HepG2 (cell line): ENCODE measurements around the gene NSD1. TPM values are rescaled to one million over a fixed set of nuclear protein-coding genes. Genes with fewer than 3 reads are reported as not detected.
A peak's percentile ranks its signal among the peaks of the same experiment; 100 is the strongest.

Experiments
- CSRNP1 ChIP-seq: sonication (generic); formaldehyde crosslinking; IDR thresholded peaks from 2 replicates; pipeline ENCODE4 v1.8.1; 2023; ENCODE audit warnings: mild to moderate bottlenecking, missing genetic modification reagents
- FOXO1 ChIP-seq: sonication (generic); formaldehyde crosslinking; IDR thresholded peaks from 2 replicates; pipeline ENCODE4 v1.4.0; 2020; ENCODE audit warnings: missing genetic modification reagents
- HMG20B ChIP-seq: conservative IDR thresholded peaks from 2 replicates; pipeline ENCODE4 v1.6.1; 2016; ENCODE audit warnings: missing genetic modification reagents, missing compliant biosample characterization
- KDM5B ChIP-seq: sonication (generic); formaldehyde crosslinking; IDR thresholded peaks from 2 replicates; pipeline ENCODE4 v1.4.0; 2020; ENCODE audit warnings: missing genetic modification reagents, mild to moderate bottlenecking, borderline replicate concordance
- LBX2 ChIP-seq: sonication (generic); formaldehyde crosslinking; IDR thresholded peaks from 2 replicates; pipeline ENCODE4 v1.5.0; 2020; ENCODE audit warnings: missing genetic modification reagents, mild to moderate bottlenecking, borderline replicate concordance
- MEIS1 ChIP-seq: sonication (generic); formaldehyde crosslinking; IDR thresholded peaks from 2 replicates; pipeline ENCODE4 v1.9.0; 2021; ENCODE audit warnings: mild to moderate bottlenecking, missing genetic modification reagents, moderate library complexity, borderline replicate concordance
- NCOA1 ChIP-seq: sonication (generic); formaldehyde crosslinking; IDR thresholded peaks from 2 replicates; pipeline ENCODE4 v1.9.0; 2021; ENCODE audit warnings: missing genetic modification reagents
- NFAT5 ChIP-seq: sonication (generic); formaldehyde crosslinking; IDR thresholded peaks from 2 replicates; pipeline ENCODE4 v1.4.0; 2020; ENCODE audit warnings: missing genetic modification reagents
- POGZ ChIP-seq: sonication (generic); formaldehyde crosslinking; IDR thresholded peaks from 2 replicates; pipeline ENCODE4 v1.4.0; 2020; ENCODE audit warnings: mild to moderate bottlenecking, missing genetic modification reagents
- REL ChIP-seq: sonication (generic); formaldehyde crosslinking; conservative IDR thresholded peaks from 2 replicates; pipeline ENCODE4 v1.8.0; 2022; ENCODE audit warnings: mild to moderate bottlenecking, missing genetic modification reagents, moderate library complexity
- SP4 ChIP-seq: sonication (generic); formaldehyde crosslinking; IDR thresholded peaks from 2 replicates; pipeline ENCODE4 v1.8.1; 2023; ENCODE audit warnings: mild to moderate bottlenecking, missing genetic modification reagents
- TBL1XR1 ChIP-seq: fragments of 150-350 bp; IDR thresholded peaks from 2 replicates; pipeline ENCODE4 v1.6.1; 2014; ENCODE audit warnings: borderline replicate concordance, low read length; ENCODE audit not compliant: partially characterized antibody
- ZBTB10 ChIP-seq: sonication (generic); formaldehyde crosslinking; IDR thresholded peaks from 2 replicates; pipeline ENCODE4 v1.4.0; 2020; ENCODE audit warnings: missing genetic modification reagents, borderline replicate concordance
- ZBTB37 ChIP-seq: sonication (generic); formaldehyde crosslinking; IDR thresholded peaks from 2 replicates; pipeline ENCODE4 v1.4.0; 2020; ENCODE audit warnings: mild to moderate bottlenecking, missing genetic modification reagents
- ZNF567 ChIP-seq: sonication (generic); formaldehyde crosslinking; IDR thresholded peaks from 2 replicates; pipeline ENCODE4 v1.8.1; 2023; ENCODE audit warnings: mild to moderate bottlenecking, missing genetic modification reagents, borderline replicate concordance
- ZNF616 ChIP-seq: sonication (generic); formaldehyde crosslinking; IDR thresholded peaks from 2 replicates; pipeline ENCODE4 v1.5.0; 2020; ENCODE audit warnings: low read depth, mild to moderate bottlenecking, missing genetic modification reagents
- polyA plus RNA-seq, 8 experiments: library from polyadenylated mRNA; depleted of rRNA in 3 of 8; stranded (reverse) in 7 of 8; unstranded in 1 of 8; fragments of >200 nt; fragmentation: Illumina TruSeq in 4 of 8; extraction: Trizol in 4 of 8; gene quantifications; 2 replicates each; pipeline versions ENCODE4 v1.2.1 to v1.2.3, GENCODE V29; 2011 to 2016; ENCODE audit warnings: low read depth in 4 of 8, missing spikeins in 1 of 8, mixed read lengths in 1 of 8; ENCODE audit not compliant: insufficient read depth in 1 of 8
- total RNA-seq, 5 experiments: library from RNA; depleted of rRNA; stranded (reverse); fragments of >200 nt; fragmentation: Illumina TruSeq; extraction: Trizol; gene quantifications; 2 replicates each; pipeline ENCODE4 v1.2.3, GENCODE V29; 2016; ENCODE audit warnings: low read depth in 1 of 5

NSD1 gene
- total and polyA plus RNA-seq, 2 of the 13 experiments (the other 11 are each of a cell fraction or from before 2014, with no cell fraction given) = 0.01 to 0.09 TPM

GRCh38 chr5:177311723-177312648 lies 178.4 kb downstream of the NSD1 start, which contains the start of gene MXD3 (continued):
- TF ChIP-seq NFAT5 = no peak
- no peak for TF ChIP-seq ZBTB37 (CRISPR knock-in tag)
- TF ChIP-seq MEIS1 (CRISPR knock-in tag) = no peak
- TF ChIP-seq REL (CRISPR knock-in tag) = 0 out of 2 replicates have a peak, but pooled peaks have one; percentile 60
- TF ChIP-seq ZNF567 (CRISPR knock-in tag) = no peak
- peak; percentile 76; the same call in 1 of the 2 replicates for TF ChIP-seq CSRNP1 (CRISPR knock-in tag)
- TF ChIP-seq ZBTB10 (CRISPR knock-in tag) = no peak
- TF ChIP-seq HMG20B (CRISPR knock-in tag) = no peak
- no peak for TF ChIP-seq TBL1XR1
- TF ChIP-seq SP4 (CRISPR knock-in tag) = peak; percentile 86
- TF ChIP-seq ZNF616 (CRISPR knock-in tag) = no peak
- no peak for TF ChIP-seq FOXO1 (CRISPR knock-in tag)
- TF ChIP-seq NCOA1 (CRISPR knock-in tag) = 0 out of 2 replicates have a peak, but pooled peaks have one; percentile 46
- TF ChIP-seq KDM5B (CRISPR knock-in tag) = no peak
- no peak for TF ChIP-seq LBX2 (CRISPR knock-in tag)
- TF ChIP-seq POGZ = no peak; the same call in 1 of the 2 replicates
